HepG2 (cell line): ENCODE results near the gene SLC13A3. TPM values are rescaled to one million over a fixed set of nuclear protein-coding genes. Genes with fewer than 3 reads are reported as not detected.

Source experiments
- ATAC-seq: fragments of 200-7000 bp; cut with Tn5 transposase; 3 replicates; pipeline ENCODE4 v1.9.1; 2020; ENCODE audit warnings: mild to moderate bottlenecking, moderate library complexity
- BruUV-seq: library from RNA; stranded (reverse); fragments of 400-500 nt; replicated peaks from 2 replicates; lab custom pipeline; 2021; lab: Mats Ljungman, UMichigan
- CTCF ChIA-PET: fragments of 300-600 bp; formaldehyde crosslinking; extraction: SDS; loops from one replicate; lab custom pipeline; 2021; ENCODE audit warnings: low total read pairs, inconsistent platforms, low intra/inter-chr PET ratio; lab: Yijun Ruan, JAX
- POLR2A ChIA-PET: fragments of 350-600 bp; sonication (Branson Sonifier 250); formaldehyde crosslinking; loops from one replicate; lab custom pipeline; 2020; ENCODE audit warnings: antibody characterized with exemption, inconsistent platforms; lab: Yijun Ruan, JAX
- DNase-seq: peaks from one replicate; pipeline ENCODE4 v3.0.0-alpha.2; 2015; ENCODE audit warnings: low spot score
- FAIRE-seq: peaks from 3 replicates; lab custom pipeline; 2011; peaks lifted over from hg19 to GRCh38; lab: Jason Lieb, UNC
- H2AFZ ChIP-seq: one replicate; pipeline ENCODE4 v1.6.1; 2011; ENCODE audit warnings: low read length, inconsistent platforms
- H3K27ac ChIP-seq: fragments of 300-600 bp; 3 replicates; pipeline ENCODE4 v1.8.0; 2011; ENCODE audit warnings: mixed run types, mild to moderate bottlenecking, mixed read lengths, low read length, inconsistent platforms; ENCODE audit not compliant: insufficient read depth; ENCODE audit errors: extremely low read length
- H3K27me3 ChIP-seq, 2 experiments: fragments of 200-600 bp in 1 of 2; 2 replicates in 1 of 2; 3 replicates in 1 of 2; pipeline versions ENCODE4 v1.6.0 to v1.8.0; 2011; ENCODE audit warnings: low read length in 2 of 2, mild to moderate bottlenecking in 2 of 2, moderate library complexity in 2 of 2, inconsistent platforms in 1 of 2; ENCODE audit not compliant: insufficient read depth in 2 of 2, control insufficient read depth in 1 of 2
- H3K36me3 ChIP-seq, 2 experiments: fragments of 200-600 bp in 1 of 2; replicated peaks in 1 of 2; 2 replicates in 1 of 2; 3 replicates in 1 of 2; pipeline versions ENCODE4 v1.5.1 to v1.8.0; 2011; ENCODE audit warnings: low read length in 2 of 2, inconsistent platforms in 1 of 2; ENCODE audit not compliant: insufficient read depth in 2 of 2, control insufficient read depth in 1 of 2
- H3K4me1 ChIP-seq: 2 replicates; pipeline ENCODE4 v1.5.1; 2012; ENCODE audit warnings: low read length, inconsistent platforms; ENCODE audit not compliant: insufficient read depth
- H3K4me2 ChIP-seq: 2 replicates; pipeline ENCODE4 v1.6.0; 2011; ENCODE audit warnings: low read depth, low read length, inconsistent platforms
- H3K4me3 ChIP-seq, 3 experiments: fragments of 200-600 bp in 1 of 3; sonication (generic), shearing (Covaris generic) in 1 of 3; replicated peaks in 1 of 3; 2 replicates each; pipeline ENCODE4 v1.5.1; 2011 to 2016; ENCODE audit warnings: low read length in 3 of 3, inconsistent platforms in 2 of 3, low read depth in 2 of 3, mild to moderate bottlenecking in 2 of 3, control low read depth in 1 of 3, mixed read lengths in 1 of 3; ENCODE audit not compliant: insufficient read depth in 1 of 3
- H3K79me2 ChIP-seq: one replicate; pipeline ENCODE4 v1.6.1; 2011; ENCODE audit warnings: low read length, inconsistent platforms; ENCODE audit not compliant: insufficient read depth
- H3K9ac ChIP-seq: 2 replicates; pipeline ENCODE4 v1.6.0; 2011; ENCODE audit warnings: mild to moderate bottlenecking, low read depth, low read length, inconsistent platforms; ENCODE audit not compliant: insufficient read depth
- H3K9me3 ChIP-seq: 2 replicates; pipeline ENCODE4 v1.5.1; 2012; ENCODE audit warnings: mild to moderate bottlenecking, low read length
- H4K20me1 ChIP-seq: 2 replicates; pipeline ENCODE4 v1.6.0; 2011; ENCODE audit warnings: inconsistent platforms, mild to moderate bottlenecking, low read length, moderate library complexity; ENCODE audit not compliant: insufficient read depth
- AKNA ChIP-seq: sonication (generic); formaldehyde crosslinking; IDR thresholded peaks from 2 replicates; pipeline ENCODE4 v1.4.0; 2020; ENCODE audit warnings: missing genetic modification reagents, borderline replicate concordance
- ELF1 ChIP-seq: sonication (generic); formaldehyde crosslinking; IDR thresholded peaks from 2 replicates; pipeline ENCODE4 v1.4.0; 2020; ENCODE audit warnings: missing genetic modification reagents
- HHEX ChIP-seq: IDR thresholded peaks from 2 replicates; pipeline ENCODE4 v1.6.1; 2016; ENCODE audit warnings: control low read depth
- NR2C2 ChIP-seq: sonication (generic); formaldehyde crosslinking; IDR thresholded peaks from 2 replicates; pipeline ENCODE4 v1.4.0; 2020; ENCODE audit warnings: missing genetic modification reagents, mild to moderate bottlenecking, moderate library complexity, borderline replicate concordance
- RCOR2 ChIP-seq: IDR thresholded peaks from 2 replicates; pipeline ENCODE4 v1.6.1; 2016; ENCODE audit warnings: missing biosample characterization, missing genetic modification reagents
- SKIL ChIP-seq: sonication (generic); formaldehyde crosslinking; IDR thresholded peaks from 2 replicates; pipeline ENCODE4 v1.8.0; 2022; ENCODE audit warnings: missing genetic modification reagents, mild to moderate bottlenecking, moderate library complexity, borderline replicate concordance
- ZNF607 ChIP-seq: sonication (generic); formaldehyde crosslinking; IDR thresholded peaks from 2 replicates; pipeline ENCODE4 v1.5.1; 2020; ENCODE audit warnings: missing genetic modification reagents, mild to moderate bottlenecking, borderline replicate concordance
- ZNF670 ChIP-seq: sonication (generic); formaldehyde crosslinking; IDR thresholded peaks from 2 replicates; pipeline ENCODE4 v1.8.0; 2022; ENCODE audit warnings: mild to moderate bottlenecking, missing genetic modification reagents, borderline replicate concordance
- ZNF790 ChIP-seq: sonication (generic); formaldehyde crosslinking; IDR thresholded peaks from 2 replicates; pipeline ENCODE4 v1.8.0; 2022; ENCODE audit warnings: missing genetic modification reagents, mild to moderate bottlenecking, borderline replicate concordance
- WGBS: methylation state at CpG from one replicate; pipeline ENCODE4 v1.1.6; 2017; ENCODE audit warnings: low lambda C conversion rate; 5-methylcytosine and 5-hydroxymethylcytosine counted together
- in situ Hi-C: cut with HindIII; loops from 2 replicates; pipeline ENCODE4 v1.10.0; 2017; ENCODE audit warnings: low pct_unique_long_range_greater_than_20kb; ENCODE audit not compliant: extremely low pct_ligation_motif_present
- intact Hi-C: fragments of 100-400 bp; cut with micrococcal nuclease; formaldehyde crosslinking; loops from one replicate; pipeline ENCODE4 v1.10.0; 2022; ENCODE audit not compliant: unreplicated experiment
- polyA plus RNA-seq, 8 experiments: library from polyadenylated mRNA; depleted of rRNA in 3 of 8; stranded (reverse) in 7 of 8; unstranded in 1 of 8; fragments of >200 nt; fragmentation: Illumina TruSeq in 4 of 8; extraction: Trizol in 4 of 8; gene quantifications; 2 replicates each; pipeline versions ENCODE4 v1.2.1 to v1.2.3, GENCODE V29; 2011 to 2016; ENCODE audit warnings: low read depth in 4 of 8, missing spikeins in 1 of 8, mixed read lengths in 1 of 8; ENCODE audit not compliant: insufficient read depth in 1 of 8
- total RNA-seq, 5 experiments: library from RNA; depleted of rRNA; stranded (reverse); fragments of >200 nt; fragmentation: Illumina TruSeq; extraction: Trizol; gene quantifications; 2 replicates each; pipeline ENCODE4 v1.2.3, GENCODE V29; 2016; ENCODE audit warnings: low read depth in 1 of 5
- TF ChIP-seq, protein P1 (sequence below): IDR thresholded peaks from 2 replicates; pipeline ENCODE4 v1.6.1; 2016; ENCODE audit warnings: control low read depth
- TF ChIP-seq, protein P2 (sequence below): sonication (generic); formaldehyde crosslinking; IDR thresholded peaks from 2 replicates; pipeline ENCODE4 v1.9.0; 2022; ENCODE audit warnings: low read depth, missing genetic modification reagents

SLC13A3 gene
- total and polyA plus RNA-seq, 2 of the 13 experiments (the other 11 are each of a cell fraction or from before 2014, with no cell fraction given): 66.5 to 76.0 TPM

- TF ChIP-seq ZNF607 (CRISPR knock-in tag) (0 out of 2 replicates have a peak, but pooled peaks have one; percentile 27), ZNF670 (0 out of 2 replicates have a peak, but pooled peaks have one; percentile 35), ELF1 (CRISPR knock-in tag) (no peak), NR2C2 (CRISPR knock-in tag) (no peak), SKIL (no peak)
Observed at GRCh38 chr20:46545077-46545826, 106.0 kb downstream of the SLC13A3 start (continued).

GRCh38 chr20:46544576-46544975 lies 106.7 kb downstream of the SLC13A3 start:
- H4K20me1 ChIP-seq: no peaks in the 10 kb centered on the region
- no peaks in the 10 kb centered on the region for H3K9me3 ChIP-seq
- ChIA-PET POLR2A (interaction anchor here (1.2 to 2.0 kb wide), 3 partner anchors 14 to 144 kb away, joined by 5 to 7 read pairs (median 5); partner anchors contain the start of gene TP53RK), CTCF (interaction anchor here (1.5 to 2.6 kb wide), 2 partner anchors 136 to 155 kb away, joined by 5 to 14 read pairs; no protein-coding TSS in a partner anchor)
- peaks cover 31% of the 10 kb centered on the region for H3K4me1 ChIP-seq
- no peaks in the 10 kb centered on the region for H3K36me3 ChIP-seq
- WGBS: 6% methylated on average over 3 of the region's 3 CpGs
- H3K79me2 ChIP-seq: no peaks in the 10 kb centered on the region
- H3K4me2 ChIP-seq: no peak overlapping the region
- no peak overlapping the region for H3K27ac ChIP-seq
- intact Hi-C loops: no loop called here
- in situ Hi-C loops: no loop called here
- no peak overlapping the region for H3K9ac ChIP-seq
- BruUV-seq: no TSS peak
- peaks cover 2 to 15% of the 10 kb centered on the region in 2 experiments; a peak in 3 of 5 replicates for H3K27me3 ChIP-seq
- ATAC-seq: peak; percentile 21; the same call in 1 of the 3 replicates
- H2AFZ ChIP-seq: no peak overlapping the region
- DNase-seq: peak; percentile 39
- no peak overlapping the region for H3K4me3 ChIP-seq
- FAIRE-seq: peak; percentile 37
- TF ChIP-seq HHEX: no peak
- TF ChIP-seq AKNA (CRISPR knock-in tag): no peak
- TF ChIP-seq RCOR2 (CRISPR knock-in tag): 0 out of 2 replicates have a peak, but pooled peaks have one; percentile 38
- no peak for TF ChIP-seq ZNF790 (CRISPR knock-in tag)
- TF ChIP-seq, protein P1, sequence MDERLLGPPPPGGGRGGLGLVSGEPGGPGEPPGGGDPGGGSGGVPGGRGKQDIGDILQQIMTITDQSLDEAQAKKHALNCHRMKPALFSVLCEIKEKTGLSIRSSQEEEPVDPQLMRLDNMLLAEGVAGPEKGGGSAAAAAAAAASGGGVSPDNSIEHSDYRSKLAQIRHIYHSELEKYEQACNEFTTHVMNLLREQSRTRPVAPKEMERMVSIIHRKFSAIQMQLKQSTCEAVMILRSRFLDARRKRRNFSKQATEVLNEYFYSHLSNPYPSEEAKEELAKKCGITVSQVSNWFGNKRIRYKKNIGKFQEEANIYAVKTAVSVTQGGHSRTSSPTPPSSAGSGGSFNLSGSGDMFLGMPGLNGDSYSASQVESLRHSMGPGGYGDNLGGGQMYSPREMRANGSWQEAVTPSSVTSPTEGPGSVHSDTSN (CRISPR knock-in tag): no peak
- TF ChIP-seq, protein P2, sequence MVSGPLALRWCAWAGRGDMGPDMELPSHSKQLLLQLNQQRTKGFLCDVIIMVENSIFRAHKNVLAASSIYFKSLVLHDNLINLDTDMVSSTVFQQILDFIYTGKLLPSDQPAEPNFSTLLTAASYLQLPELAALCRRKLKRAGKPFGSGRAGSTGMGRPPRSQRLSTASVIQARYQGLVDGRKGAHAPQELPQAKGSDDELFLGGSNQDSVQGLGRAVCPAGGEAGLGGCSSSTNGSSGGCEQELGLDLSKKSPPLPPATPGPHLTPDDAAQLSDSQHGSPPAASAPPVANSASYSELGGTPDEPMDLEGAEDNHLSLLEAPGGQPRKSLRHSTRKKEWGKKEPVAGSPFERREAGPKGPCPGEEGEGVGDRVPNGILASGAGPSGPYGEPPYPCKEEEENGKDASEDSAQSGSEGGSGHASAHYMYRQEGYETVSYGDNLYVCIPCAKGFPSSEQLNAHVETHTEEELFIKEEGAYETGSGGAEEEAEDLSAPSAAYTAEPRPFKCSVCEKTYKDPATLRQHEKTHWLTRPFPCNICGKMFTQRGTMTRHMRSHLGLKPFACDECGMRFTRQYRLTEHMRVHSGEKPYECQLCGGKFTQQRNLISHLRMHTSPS (CRISPR knock-in tag): no peak
